WTC11 (cell line): ENCODE data around the gene PAFAH2. TPM values are rescaled to one million over a fixed set of nuclear protein-coding genes. Genes with fewer than 3 reads are reported as not detected.

Source experiments
- ATAC-seq: fragments of 200-7000 bp; cut with Tn5 transposase; 2 replicates; pipeline ENCODE4 v1.10.0; 2021; ENCODE audit warnings: mild to moderate bottlenecking, moderate library complexity
- CTCF ChIA-PET: fragments of 300-600 bp; sonication (Branson Sonifier 250); formaldehyde crosslinking; loops from one replicate; lab custom pipeline; 2021; ENCODE audit warnings: antibody characterized with exemption; lab: Charles Lee
- POLR2A ChIA-PET: fragments of 350-600 bp; sonication (Branson Sonifier 250); formaldehyde crosslinking; loops from one replicate; lab custom pipeline; 2021; ENCODE audit warnings: antibody characterized with exemption; lab: Charles Lee
- DNase-seq: peaks from one replicate; pipeline ENCODE4 v3.0.0; 2021; ENCODE audit warnings: low spot score
- H3K27ac Mint-ChIP-seq: 2 replicates; pipeline ENCODE4 v1.8.0; 2021; ENCODE audit warnings: mixed read lengths
- H3K27me3 Mint-ChIP-seq: 2 replicates; pipeline ENCODE4 v1.8.0; 2021; ENCODE audit warnings: low read depth, mild to moderate bottlenecking, moderate library complexity, mixed read lengths
- H3K36me3 Mint-ChIP-seq: 2 replicates; pipeline ENCODE4 v1.8.0; 2021; ENCODE audit warnings: mixed read lengths
- H3K4me1 Mint-ChIP-seq: 2 replicates; pipeline ENCODE4 v1.8.0; 2022; ENCODE audit warnings: mixed read lengths
- H3K4me3 Mint-ChIP-seq: 2 replicates; pipeline ENCODE4 v1.8.0; 2021; ENCODE audit warnings: mild to moderate bottlenecking, moderate library complexity, mixed read lengths
- H3K9me3 Mint-ChIP-seq: 2 replicates; pipeline ENCODE4 v1.8.0; 2021; ENCODE audit warnings: mixed read lengths
- ATF2 ChIP-seq: sonication (generic); formaldehyde crosslinking; IDR thresholded peaks from 2 replicates; pipeline ENCODE4 v1.8.1; 2022; ENCODE audit warnings: low read depth, missing genetic modification reagents, borderline replicate concordance
- CREB1 ChIP-seq: sonication (generic); formaldehyde crosslinking; IDR thresholded peaks from 2 replicates; pipeline ENCODE4 v1.8.0; 2023; ENCODE audit warnings: mild to moderate bottlenecking, missing genetic modification reagents
- EMX1 ChIP-seq: fragments of 250-450 bp; sonication (Bioruptor Pico); IDR thresholded peaks from 2 replicates; pipeline ENCODE4 v1.8.0; 2021; ENCODE audit warnings: mild to moderate bottlenecking
- ESRRA ChIP-seq: sonication (generic); formaldehyde crosslinking; IDR thresholded peaks from 2 replicates; pipeline ENCODE4 v1.8.1; 2022; ENCODE audit warnings: mild to moderate bottlenecking, missing genetic modification reagents, borderline replicate concordance
- FOXJ3 ChIP-seq: sonication (generic); formaldehyde crosslinking; IDR thresholded peaks from 2 replicates; pipeline ENCODE4 v1.9.0; 2021; ENCODE audit warnings: missing genetic modification reagents, mild to moderate bottlenecking, borderline replicate concordance
- FOXP1 ChIP-seq: sonication (generic); formaldehyde crosslinking; IDR thresholded peaks from 2 replicates; pipeline ENCODE4 v1.8.0; 2022; ENCODE audit warnings: missing genetic modification reagents, mild to moderate bottlenecking, moderate library complexity, borderline replicate concordance
- HMGA2 ChIP-seq: fragments of 250-450 bp; sonication (Bioruptor Pico); IDR thresholded peaks from 2 replicates; pipeline ENCODE4 v1.4.0; 2021; ENCODE audit warnings: mild to moderate bottlenecking, moderate library complexity
- IRF1 ChIP-seq: sonication (generic); formaldehyde crosslinking; IDR thresholded peaks from 2 replicates; pipeline ENCODE4 v1.8.0; 2023; ENCODE audit warnings: missing genetic modification reagents
- KAT7 ChIP-seq: sonication (generic); formaldehyde crosslinking; IDR thresholded peaks from 2 replicates; pipeline ENCODE4 v1.8.1; 2023; ENCODE audit warnings: missing genetic modification reagents, mild to moderate bottlenecking, borderline replicate concordance
- MLX ChIP-seq: sonication (generic); formaldehyde crosslinking; IDR thresholded peaks from 2 replicates; pipeline ENCODE4 v1.8.1; 2023; ENCODE audit warnings: mild to moderate bottlenecking, missing genetic modification reagents, moderate library complexity
- MXD4 ChIP-seq: fragments of 250-450 bp; sonication (Bioruptor Pico); IDR thresholded peaks from 2 replicates; pipeline ENCODE4 v1.8.0; 2021; ENCODE audit warnings: mild to moderate bottlenecking, moderate library complexity, borderline replicate concordance
- PRRX2 ChIP-seq: fragments of 250-450 bp; sonication (Bioruptor Pico); IDR thresholded peaks from 2 replicates; pipeline ENCODE4 v1.8.0; 2021; ENCODE audit warnings: mild to moderate bottlenecking
- SMAD4 ChIP-seq: sonication (generic); formaldehyde crosslinking; IDR thresholded peaks from 2 replicates; pipeline ENCODE4 v1.8.0; 2022; ENCODE audit warnings: mild to moderate bottlenecking, missing genetic modification reagents
- SP1 ChIP-seq: sonication (generic); formaldehyde crosslinking; conservative IDR thresholded peaks from 2 replicates; pipeline ENCODE4 v1.8.1; 2022; ENCODE audit warnings: missing genetic modification reagents
- TEAD1 ChIP-seq: sonication (generic); formaldehyde crosslinking; IDR thresholded peaks from 2 replicates; pipeline ENCODE4 v1.8.0; 2022; ENCODE audit warnings: mild to moderate bottlenecking, missing genetic modification reagents
- ZNF138 ChIP-seq: sonication (generic); formaldehyde crosslinking; conservative IDR thresholded peaks from 2 replicates; pipeline ENCODE4 v1.8.1; 2022; ENCODE audit warnings: mild to moderate bottlenecking, moderate library complexity, missing genetic modification reagents
- ZNF232 ChIP-seq: sonication (generic); formaldehyde crosslinking; IDR thresholded peaks from 2 replicates; pipeline ENCODE4 v1.8.0; 2022; ENCODE audit warnings: mild to moderate bottlenecking, missing genetic modification reagents
- ZNF396 ChIP-seq: fragments of 250-450 bp; sonication (Bioruptor Pico); IDR thresholded peaks from 2 replicates; pipeline ENCODE4 v1.8.0; 2021; ENCODE audit warnings: mild to moderate bottlenecking, moderate library complexity, borderline replicate concordance
- ZNF416 ChIP-seq: fragments of 250-450 bp; sonication (Bioruptor Pico); IDR thresholded peaks from 2 replicates; pipeline ENCODE4 v1.9.0; 2021; ENCODE audit warnings: mild to moderate bottlenecking, inconsistent platforms
- ZNF671 ChIP-seq: fragments of 250-450 bp; sonication (Bioruptor Pico); IDR thresholded peaks from 2 replicates; pipeline ENCODE4 v1.8.0; 2021; ENCODE audit warnings: mild to moderate bottlenecking
- total RNA-seq: library from RNA; stranded (reverse); gene quantifications from 3 replicates; pipeline ENCODE4 v1.2.3, GENCODE V29; 2021
- TF ChIP-seq, protein P1 (sequence below): sonication (generic); formaldehyde crosslinking; conservative IDR thresholded peaks from 2 replicates; pipeline ENCODE4 v1.8.1; 2023; ENCODE audit warnings: mild to moderate bottlenecking, low read depth, missing genetic modification reagents, moderate library complexity
- TF ChIP-seq, protein P2 (sequence below): sonication (generic); formaldehyde crosslinking; conservative IDR thresholded peaks from 2 replicates; pipeline ENCODE4 v1.8.1; 2022; ENCODE audit warnings: mild to moderate bottlenecking, missing genetic modification reagents
- TF ChIP-seq, protein P3 (sequence below): sonication (generic); formaldehyde crosslinking; IDR thresholded peaks from 2 replicates; pipeline ENCODE4 v1.8.1; 2022; ENCODE audit warnings: mild to moderate bottlenecking, moderate library complexity, missing genetic modification reagents
- TF ChIP-seq, protein P4 (sequence below): fragments of 250-450 bp; sonication (Bioruptor Pico); IDR thresholded peaks from 2 replicates; pipeline ENCODE4 v1.9.0; 2021; ENCODE audit warnings: mild to moderate bottlenecking
- TF ChIP-seq, protein P5 (sequence below): sonication (generic); formaldehyde crosslinking; IDR thresholded peaks from 2 replicates; pipeline ENCODE4 v1.8.0; 2022; ENCODE audit warnings: mild to moderate bottlenecking, missing genetic modification reagents
- TF ChIP-seq, protein P6 (sequence below): sonication (generic); formaldehyde crosslinking; IDR thresholded peaks from 2 replicates; pipeline ENCODE4 v1.8.0; 2022; ENCODE audit warnings: mild to moderate bottlenecking, missing genetic modification reagents

The PAFAH2 gene
- total RNA-seq, 1 experiment from 2014 or later = 11.5 TPM

DNA sequence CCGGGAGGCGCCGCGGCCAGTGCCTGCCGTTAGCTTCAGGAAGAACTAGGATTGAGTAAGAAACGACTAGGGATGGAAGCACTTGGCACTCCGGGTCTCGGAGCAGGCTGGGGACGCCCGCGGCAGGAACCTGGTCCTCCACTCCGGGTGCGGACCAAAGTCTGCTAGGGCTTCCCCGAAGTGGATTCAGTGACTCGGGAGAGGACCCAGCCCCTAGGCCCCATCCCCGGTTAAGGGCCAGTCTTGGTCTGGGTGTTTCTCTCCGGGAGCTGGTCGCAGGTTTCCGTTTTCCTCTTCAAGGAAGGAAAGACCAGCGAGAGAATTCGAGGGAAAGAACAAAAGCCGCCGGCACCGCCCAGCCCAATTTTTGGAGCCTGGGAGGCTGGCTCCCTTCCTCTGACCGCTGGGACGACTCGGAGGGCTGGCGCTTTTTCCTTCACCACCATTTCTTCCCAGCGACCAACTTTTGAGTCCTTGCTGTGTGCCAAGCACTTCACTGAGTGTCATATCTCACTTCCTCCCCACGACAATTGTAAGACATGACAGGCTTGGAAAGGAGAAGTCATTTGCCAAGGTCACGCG lies 74.8 kb downstream of the PAFAH2 start:
- H3K4me1 Mint-ChIP-seq = peaks cover 38% of the 10 kb centered on the region
- ChIA-PET POLR2A (interaction anchor here (0.5 to 0.9 kb wide), 2 partner anchors 103 to 1178 kb away, joined by 3 read pairs; partner anchors contain the start of genes CLIC4 and MTFR1L), CTCF (interaction anchor here (0.9 to 3.5 kb wide), 8 partner anchors 22 to 494 kb away, joined by 3 to 29 read pairs (median 4); partner anchors contain the start of gene PAFAH2)
- H3K27me3 Mint-ChIP-seq = peaks cover 16% of the 10 kb centered on the region
- H3K4me3 Mint-ChIP-seq = peak overlapping the region; percentile 82
- ATAC-seq = peak; percentile 36
- no peak overlapping the region for H3K27ac Mint-ChIP-seq
- peak; percentile 48 for DNase-seq
- H3K9me3 Mint-ChIP-seq = no peaks in the 10 kb centered on the region
- H3K36me3 Mint-ChIP-seq = no peaks in the 10 kb centered on the region
- TF ChIP-seq CREB1 (no peak), MLX (CRISPR knock-in tag) (no peak), HMGA2 (no peak), ZNF138 (CRISPR knock-in tag) (no peak), KAT7 (no peak), ZNF232 (no peak), ZNF416 (CRISPR knock-in tag) (no peak), ZNF671 (CRISPR knock-in tag) (no peak), FOXJ3 (CRISPR knock-in tag) (no peak), PRRX2 (no peak), TEAD1 (CRISPR knock-in tag) (no peak; the same call in 1 of the 2 replicates), MXD4 (CRISPR knock-in tag) (no peak), EMX1 (CRISPR knock-in tag) (no peak), SMAD4 (CRISPR knock-in tag) (no peak), IRF1 (no peak), FOXP1 (CRISPR knock-in tag) (peak; percentile 7; the same call in 1 of the 2 replicates), SP1 (no peak), ATF2 (no peak), ZNF396 (no peak), ESRRA (CRISPR knock-in tag) (no peak)
- TF ChIP-seq, protein P1, sequence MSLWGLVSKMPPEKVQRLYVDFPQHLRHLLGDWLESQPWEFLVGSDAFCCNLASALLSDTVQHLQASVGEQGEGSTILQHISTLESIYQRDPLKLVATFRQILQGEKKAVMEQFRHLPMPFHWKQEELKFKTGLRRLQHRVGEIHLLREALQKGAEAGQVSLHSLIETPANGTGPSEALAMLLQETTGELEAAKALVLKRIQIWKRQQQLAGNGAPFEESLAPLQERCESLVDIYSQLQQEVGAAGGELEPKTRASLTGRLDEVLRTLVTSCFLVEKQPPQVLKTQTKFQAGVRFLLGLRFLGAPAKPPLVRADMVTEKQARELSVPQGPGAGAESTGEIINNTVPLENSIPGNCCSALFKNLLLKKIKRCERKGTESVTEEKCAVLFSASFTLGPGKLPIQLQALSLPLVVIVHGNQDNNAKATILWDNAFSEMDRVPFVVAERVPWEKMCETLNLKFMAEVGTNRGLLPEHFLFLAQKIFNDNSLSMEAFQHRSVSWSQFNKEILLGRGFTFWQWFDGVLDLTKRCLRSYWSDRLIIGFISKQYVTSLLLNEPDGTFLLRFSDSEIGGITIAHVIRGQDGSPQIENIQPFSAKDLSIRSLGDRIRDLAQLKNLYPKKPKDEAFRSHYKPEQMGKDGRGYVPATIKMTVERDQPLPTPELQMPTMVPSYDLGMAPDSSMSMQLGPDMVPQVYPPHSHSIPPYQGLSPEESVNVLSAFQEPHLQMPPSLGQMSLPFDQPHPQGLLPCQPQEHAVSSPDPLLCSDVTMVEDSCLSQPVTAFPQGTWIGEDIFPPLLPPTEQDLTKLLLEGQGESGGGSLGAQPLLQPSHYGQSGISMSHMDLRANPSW (CRISPR knock-in tag) = no peak
- TF ChIP-seq, protein P2, sequence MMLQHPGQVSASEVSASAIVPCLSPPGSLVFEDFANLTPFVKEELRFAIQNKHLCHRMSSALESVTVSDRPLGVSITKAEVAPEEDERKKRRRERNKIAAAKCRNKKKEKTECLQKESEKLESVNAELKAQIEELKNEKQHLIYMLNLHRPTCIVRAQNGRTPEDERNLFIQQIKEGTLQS (CRISPR knock-in tag) = no peak
- TF ChIP-seq, protein P3, sequence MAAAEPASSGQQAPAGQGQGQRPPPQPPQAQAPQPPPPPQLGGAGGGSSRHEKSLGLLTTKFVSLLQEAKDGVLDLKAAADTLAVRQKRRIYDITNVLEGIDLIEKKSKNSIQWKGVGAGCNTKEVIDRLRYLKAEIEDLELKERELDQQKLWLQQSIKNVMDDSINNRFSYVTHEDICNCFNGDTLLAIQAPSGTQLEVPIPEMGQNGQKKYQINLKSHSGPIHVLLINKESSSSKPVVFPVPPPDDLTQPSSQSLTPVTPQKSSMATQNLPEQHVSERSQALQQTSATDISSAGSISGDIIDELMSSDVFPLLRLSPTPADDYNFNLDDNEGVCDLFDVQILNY (CRISPR knock-in tag) = no peak
- TF ChIP-seq, protein P4, sequence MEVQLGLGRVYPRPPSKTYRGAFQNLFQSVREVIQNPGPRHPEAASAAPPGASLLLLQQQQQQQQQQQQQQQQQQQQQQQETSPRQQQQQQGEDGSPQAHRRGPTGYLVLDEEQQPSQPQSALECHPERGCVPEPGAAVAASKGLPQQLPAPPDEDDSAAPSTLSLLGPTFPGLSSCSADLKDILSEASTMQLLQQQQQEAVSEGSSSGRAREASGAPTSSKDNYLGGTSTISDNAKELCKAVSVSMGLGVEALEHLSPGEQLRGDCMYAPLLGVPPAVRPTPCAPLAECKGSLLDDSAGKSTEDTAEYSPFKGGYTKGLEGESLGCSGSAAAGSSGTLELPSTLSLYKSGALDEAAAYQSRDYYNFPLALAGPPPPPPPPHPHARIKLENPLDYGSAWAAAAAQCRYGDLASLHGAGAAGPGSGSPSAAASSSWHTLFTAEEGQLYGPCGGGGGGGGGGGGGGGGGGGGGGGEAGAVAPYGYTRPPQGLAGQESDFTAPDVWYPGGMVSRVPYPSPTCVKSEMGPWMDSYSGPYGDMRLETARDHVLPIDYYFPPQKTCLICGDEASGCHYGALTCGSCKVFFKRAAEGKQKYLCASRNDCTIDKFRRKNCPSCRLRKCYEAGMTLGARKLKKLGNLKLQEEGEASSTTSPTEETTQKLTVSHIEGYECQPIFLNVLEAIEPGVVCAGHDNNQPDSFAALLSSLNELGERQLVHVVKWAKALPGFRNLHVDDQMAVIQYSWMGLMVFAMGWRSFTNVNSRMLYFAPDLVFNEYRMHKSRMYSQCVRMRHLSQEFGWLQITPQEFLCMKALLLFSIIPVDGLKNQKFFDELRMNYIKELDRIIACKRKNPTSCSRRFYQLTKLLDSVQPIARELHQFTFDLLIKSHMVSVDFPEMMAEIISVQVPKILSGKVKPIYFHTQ (CRISPR knock-in tag) = no peak
- TF ChIP-seq, protein P5, sequence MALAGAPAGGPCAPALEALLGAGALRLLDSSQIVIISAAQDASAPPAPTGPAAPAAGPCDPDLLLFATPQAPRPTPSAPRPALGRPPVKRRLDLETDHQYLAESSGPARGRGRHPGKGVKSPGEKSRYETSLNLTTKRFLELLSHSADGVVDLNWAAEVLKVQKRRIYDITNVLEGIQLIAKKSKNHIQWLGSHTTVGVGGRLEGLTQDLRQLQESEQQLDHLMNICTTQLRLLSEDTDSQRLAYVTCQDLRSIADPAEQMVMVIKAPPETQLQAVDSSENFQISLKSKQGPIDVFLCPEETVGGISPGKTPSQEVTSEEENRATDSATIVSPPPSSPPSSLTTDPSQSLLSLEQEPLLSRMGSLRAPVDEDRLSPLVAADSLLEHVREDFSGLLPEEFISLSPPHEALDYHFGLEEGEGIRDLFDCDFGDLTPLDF (CRISPR knock-in tag) = no peak
- TF ChIP-seq, protein P6, sequence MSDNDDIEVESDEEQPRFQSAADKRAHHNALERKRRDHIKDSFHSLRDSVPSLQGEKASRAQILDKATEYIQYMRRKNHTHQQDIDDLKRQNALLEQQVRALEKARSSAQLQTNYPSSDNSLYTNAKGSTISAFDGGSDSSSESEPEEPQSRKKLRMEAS (CRISPR knock-in tag) = no peak
